ENCODE results near the gene MICAL3. TPM values are rescaled to one million over a fixed set of nuclear protein-coding genes. Genes with fewer than 3 reads are reported as not detected.

The MICAL3 gene
- total RNA-seq, 1 experiment from 2014 or later, result 23.7 TPM

GRCh38 chr22:17912945-17913721 lies 111.2 kb downstream of the MICAL3 start:
- Histone ChIP-seq H3K27me3 (ENCODE audit: low read length) (no peaks in the 10 kb centered on the region), H3K9ac (ENCODE audit: low read length) (no peak overlapping the region), H3K4me3 (ENCODE audit: low read length) (no peak overlapping the region), H2AFZ (ENCODE audit: low read length) (no peak overlapping the region), H3K79me2 (ENCODE audit: low read length) (peaks cover 97% of the 10 kb centered on the region), H3K4me1 (ENCODE audit: insufficient read depth, low read length) (peaks cover 21% of the 10 kb centered on the region), H3K9me2 (replicated peaks; ENCODE audit: low read length) (no peaks in the 10 kb centered on the region), H3F3A (ENCODE audit: low read length, unreplicated experiment) (no peaks in the 10 kb centered on the region), H3K27ac (ENCODE audit: low read length) (no peak overlapping the region), H3K9me3 (ENCODE audit: low read length) (no peaks in the 10 kb centered on the region), H3K4me2 (ENCODE audit: low read length) (no peak overlapping the region), H3K36me3 (ENCODE audit: low read depth, low read length) (no peaks in the 10 kb centered on the region), H4K20me1 (ENCODE audit: low read length) (peaks cover 15% of the 10 kb centered on the region; the same call in 1 of the 2 replicates)
- no TSS peak for BruUV-seq (replicated peaks)
- DNase-seq (no peak), ATAC-seq (no peak)
- ChIA-PET POLR2A (ENCODE audit: unreplicated experiment) (no interaction called here), CTCF (no interaction called here)
- TF ChIP-seq CTCF (conservative IDR thresholded peaks at IDR 0.05; ENCODE audit: low read depth, low read length) (no peak), EZH2 (IDR thresholded peaks at IDR 0.05; ENCODE audit: low read length, unreplicated experiment) (no peak), EZH2phosphoT487 (IDR thresholded peaks at IDR 0.05; ENCODE audit: borderline replicate concordance, low read length) (no peak)
- intact Hi-C loops (cut with micrococcal nuclease), result loop anchor here (10.0 kb wide), 1 partner anchor 72 kb away; no protein-coding TSS in a partner anchor

- no TSS peak for BruUV-seq (replicated peaks)
- Histone ChIP-seq H3F3A (ENCODE audit: low read length, unreplicated experiment) (no peaks in the 10 kb centered on the region), H3K4me3 (ENCODE audit: low read length) (no peak overlapping the region), H3K27me3 (ENCODE audit: low read length) (no peaks in the 10 kb centered on the region), H3K36me3 (ENCODE audit: low read depth, low read length) (no peaks in the 10 kb centered on the region), H3K4me2 (ENCODE audit: low read length) (no peak overlapping the region), H4K20me1 (ENCODE audit: low read length) (peaks cover 11% of the 10 kb centered on the region; the same call in 1 of the 2 replicates), H3K9me3 (ENCODE audit: low read length) (no peaks in the 10 kb centered on the region), H3K4me1 (ENCODE audit: insufficient read depth, low read length) (peaks cover 12% of the 10 kb centered on the region; the same call in 1 of the 2 replicates), H3K9me2 (replicated peaks; ENCODE audit: low read length) (no peaks in the 10 kb centered on the region), H3K27ac (ENCODE audit: low read length) (no peak overlapping the region), H2AFZ (ENCODE audit: low read length) (no peak overlapping the region), H3K9ac (ENCODE audit: low read length) (no peak overlapping the region), H3K79me2 (ENCODE audit: low read length) (peaks cover 92% of the 10 kb centered on the region)
- ChIA-PET POLR2A (ENCODE audit: unreplicated experiment) (no interaction called here), CTCF (no interaction called here)
- DNase-seq (no peak), ATAC-seq (no peak)
- TF ChIP-seq CTCF (conservative IDR thresholded peaks at IDR 0.05; ENCODE audit: low read depth, low read length), result no peak
- TF ChIP-seq EZH2 (IDR thresholded peaks at IDR 0.05; ENCODE audit: low read length, unreplicated experiment), result no peak
- TF ChIP-seq EZH2phosphoT487 (IDR thresholded peaks at IDR 0.05; ENCODE audit: borderline replicate concordance, low read length), result no peak
- intact Hi-C loops (cut with micrococcal nuclease), result loop anchor here (10.0 kb wide), 1 partner anchor 73 kb away; no protein-coding TSS in a partner anchor
Observed at GRCh38 chr22:17911887-17912286, 112.5 kb downstream of the MICAL3 start.

DNA sequence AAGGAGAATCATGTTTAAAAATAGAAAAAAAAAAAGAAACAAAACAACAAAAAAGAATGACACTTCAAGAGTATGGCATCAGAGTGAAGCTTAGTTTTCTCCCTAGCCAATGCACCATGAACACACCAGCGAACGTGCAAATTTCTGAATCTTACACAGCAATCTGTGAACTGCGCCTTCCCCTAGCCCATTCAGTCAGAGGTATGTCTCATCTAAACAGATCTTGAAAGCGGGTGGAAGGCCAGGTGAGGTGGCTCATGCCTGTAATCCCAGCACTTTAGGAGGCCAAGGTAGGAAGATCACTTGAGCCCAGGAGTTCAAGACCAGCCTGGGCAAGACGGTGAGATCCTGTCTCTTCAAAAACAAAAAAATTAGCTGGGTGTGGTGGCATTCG lies 113.1 kb downstream of the MICAL3 start:
- intact Hi-C loops (cut with micrococcal nuclease), result loop anchor here (10.0 kb wide), 1 partner anchor 73 kb away; no protein-coding TSS in a partner anchor
- peaks cover 11% of the 10 kb centered on the region; the same call in 1 of the 2 replicates for H4K20me1 ChIP-seq (ENCODE audit: low read length)

More for the DNA sequence above, 113.1 kb downstream of the MICAL3 start:
- H3F3A ChIP-seq (ENCODE audit: low read length, unreplicated experiment), result no peaks in the 10 kb centered on the region
- TF ChIP-seq EZH2phosphoT487 (IDR thresholded peaks at IDR 0.05; ENCODE audit: borderline replicate concordance, low read length) (no peak), CTCF (conservative IDR thresholded peaks at IDR 0.05; ENCODE audit: low read depth, low read length) (no peak), EZH2 (IDR thresholded peaks at IDR 0.05; ENCODE audit: low read length, unreplicated experiment) (no peak)
- H3K27ac ChIP-seq (ENCODE audit: low read length), result 0 out of 2 replicates have a peak overlapping the region, but pooled peaks have one; percentile 8
- no peaks in the 10 kb centered on the region for H3K9me2 ChIP-seq (replicated peaks; ENCODE audit: low read length)
- DNase-seq, result no peak
- H3K9me3 ChIP-seq (ENCODE audit: low read length), result no peaks in the 10 kb centered on the region
- H3K4me2 ChIP-seq (ENCODE audit: low read length), result 0 out of 2 replicates have a peak overlapping the region, but pooled peaks have one; percentile 3
- BruUV-seq (replicated peaks), result no TSS peak
- H3K4me1 ChIP-seq (ENCODE audit: insufficient read depth, low read length), result peaks cover 12% of the 10 kb centered on the region; the same call in 1 of the 2 replicates
- ChIA-PET POLR2A (ENCODE audit: unreplicated experiment) (interaction anchor here (0.6 kb wide), 1 partner anchor 38 kb away, joined by 7 read pairs; no protein-coding TSS in a partner anchor), CTCF (no interaction called here)
- H3K79me2 ChIP-seq (ENCODE audit: low read length), result peaks cover 86% of the 10 kb centered on the region
- no peak overlapping the region for H3K4me3 ChIP-seq (ENCODE audit: low read length)
- no peak overlapping the region for H2AFZ ChIP-seq (ENCODE audit: low read length)
- no peaks in the 10 kb centered on the region for H3K27me3 ChIP-seq (ENCODE audit: low read length)
- no peak overlapping the region for H3K9ac ChIP-seq (ENCODE audit: low read length)
- peaks cover 4% of the 10 kb centered on the region; the same call in 1 of the 2 replicates for H3K36me3 ChIP-seq (ENCODE audit: low read depth, low read length)
- ATAC-seq, result no peak
